GM19025 (cell line): ENCODE data around the gene SLC2A13.
"Not testable (repeated sequence)": the region's sequence is repeated elsewhere in the genome, so short reads cannot be mapped to it uniquely, and the experiment has no call there.

Experiments used
- ATAC-seq: cut with Tn5 transposase; IDR thresholded peaks from one replicate; pipeline ENCODE4 v1.9.1; 2021; ENCODE audit warnings: mild to moderate bottlenecking, low read depth, moderate library complexity; ENCODE audit not compliant: unreplicated experiment

The SLC2A13 gene

DNA sequence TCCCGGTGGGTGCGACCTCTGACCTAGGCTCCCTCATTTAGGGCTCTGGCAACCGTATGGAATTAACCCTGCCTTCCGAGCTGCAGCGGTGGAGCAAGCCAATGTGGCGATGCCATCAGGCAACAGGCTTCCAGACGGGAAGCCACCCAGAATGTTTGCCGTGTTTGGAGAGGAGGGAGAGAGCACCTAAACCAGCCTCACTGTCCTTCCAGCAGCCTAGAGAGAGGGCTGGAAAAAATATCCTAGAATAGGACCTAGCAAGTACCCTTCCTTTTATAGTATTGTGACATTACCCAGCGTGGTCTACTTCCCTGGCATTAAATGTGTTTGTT, 287 bp upstream of the SLC2A13 start:
- no peak for ATAC-seq

DNA sequence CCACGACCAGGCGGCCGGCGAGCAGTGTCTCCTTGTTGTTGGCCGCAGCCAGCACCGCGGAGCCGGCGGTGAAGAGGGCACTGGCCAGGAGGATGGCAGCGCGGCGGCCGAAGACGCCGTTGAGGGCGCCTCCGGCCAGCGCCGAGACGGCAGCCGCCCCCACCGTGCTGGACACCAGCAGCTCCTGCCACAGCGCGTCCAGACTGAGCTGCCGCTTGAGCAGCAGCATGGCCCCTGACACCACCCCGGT, 691 bp downstream of the SLC2A13 start:
- peak; percentile 35 for ATAC-seq

DNA sequence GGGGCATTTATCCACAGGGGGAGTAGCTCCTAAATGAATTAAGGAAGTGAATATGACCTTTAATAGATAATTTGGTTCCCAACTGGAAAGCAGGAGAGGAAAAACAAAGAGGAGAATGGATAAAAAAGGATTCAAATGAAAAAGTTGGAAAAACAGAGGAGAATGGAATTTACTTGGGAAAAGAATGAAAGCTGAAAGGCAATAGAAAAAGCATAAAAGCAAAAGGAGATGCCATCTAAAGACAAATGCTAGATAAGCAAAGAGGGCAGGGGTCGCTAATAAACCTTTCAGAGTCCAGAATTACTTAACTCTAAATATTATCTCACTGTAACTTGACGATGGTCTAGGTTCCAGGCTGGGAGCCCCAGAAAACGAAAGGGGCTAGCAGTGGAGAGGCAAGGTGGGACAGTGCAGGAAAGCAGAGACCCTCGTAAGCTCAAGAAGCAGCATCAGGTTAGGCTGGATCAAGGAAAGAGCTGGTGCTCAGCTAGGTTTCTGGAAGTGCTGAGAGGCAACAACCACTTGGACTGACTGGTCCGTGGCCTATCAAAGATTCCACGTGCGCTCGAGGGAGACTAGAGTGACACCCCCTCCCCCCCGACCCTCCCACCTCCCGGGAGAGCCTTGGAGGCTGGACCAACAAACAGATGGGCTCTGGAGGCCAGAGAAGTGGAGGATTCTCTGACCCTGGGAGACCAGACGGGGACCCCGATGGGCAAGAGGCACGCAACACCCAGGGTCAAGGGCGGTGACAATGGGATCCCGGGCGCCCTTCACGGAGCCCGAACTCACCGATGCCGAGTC, 1.2 kb downstream of the SLC2A13 start:
- no peak for ATAC-seq

DNA sequence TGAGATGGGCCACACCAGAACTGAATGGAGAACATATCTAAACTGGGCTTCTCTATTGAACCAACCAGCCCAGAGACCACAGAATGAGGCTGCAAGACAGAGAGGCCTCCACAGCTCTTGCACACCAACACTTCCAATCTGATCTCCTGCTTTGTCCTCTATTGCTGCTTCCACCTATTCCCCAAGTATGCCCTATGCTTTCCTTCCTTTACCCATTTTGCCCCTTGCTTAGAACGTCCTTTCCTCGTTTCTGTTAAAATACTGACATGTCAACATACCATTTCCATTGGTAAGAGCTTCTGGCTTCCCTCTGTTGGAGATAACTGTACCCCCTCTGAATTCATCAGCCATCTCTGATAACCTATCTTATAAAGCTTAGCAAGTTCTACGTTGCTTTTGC, 2.8 kb downstream of the SLC2A13 start:
- no peak for ATAC-seq

DNA sequence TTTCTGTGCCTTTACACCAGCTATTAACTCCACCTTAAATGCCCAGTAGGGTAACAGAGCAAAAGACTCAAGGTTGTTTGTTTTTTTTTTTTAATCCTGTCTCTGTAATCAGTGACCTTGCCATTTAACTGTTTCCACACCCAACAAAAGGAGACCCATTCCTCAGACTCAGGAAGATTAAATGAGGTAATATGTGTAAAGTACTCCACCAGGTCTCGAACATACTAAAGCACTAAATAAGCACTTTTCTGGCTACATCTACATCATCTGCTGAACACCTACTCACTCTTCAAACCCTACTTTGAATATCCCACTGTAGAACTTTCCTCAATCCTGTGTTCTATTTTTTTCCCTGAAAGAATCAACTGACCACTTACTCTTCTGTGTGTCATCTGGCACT, 4.1 kb downstream of the SLC2A13 start:
- ATAC-seq, result no peak

DNA sequence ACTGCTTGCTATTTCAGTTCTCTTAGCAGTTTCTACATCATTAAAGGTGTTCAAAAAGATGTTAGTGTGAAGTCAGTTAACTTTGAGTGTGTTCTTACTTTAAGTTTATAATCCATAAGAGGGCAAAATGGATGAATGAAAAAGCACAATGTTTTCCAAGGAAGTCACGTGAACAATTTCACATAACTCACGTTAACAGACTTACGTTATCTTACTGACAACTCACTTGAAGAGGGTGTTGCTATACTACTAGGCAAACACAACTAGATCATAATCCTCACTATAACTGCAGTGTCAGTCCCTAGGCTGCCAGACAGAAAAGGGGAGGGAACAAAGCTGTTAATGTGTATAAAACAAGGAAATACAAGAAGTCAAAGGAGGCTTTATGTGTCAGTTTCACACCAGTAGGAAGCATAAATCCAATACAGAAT, 6.4 kb downstream of the SLC2A13 start:
- no peak for ATAC-seq

DNA sequence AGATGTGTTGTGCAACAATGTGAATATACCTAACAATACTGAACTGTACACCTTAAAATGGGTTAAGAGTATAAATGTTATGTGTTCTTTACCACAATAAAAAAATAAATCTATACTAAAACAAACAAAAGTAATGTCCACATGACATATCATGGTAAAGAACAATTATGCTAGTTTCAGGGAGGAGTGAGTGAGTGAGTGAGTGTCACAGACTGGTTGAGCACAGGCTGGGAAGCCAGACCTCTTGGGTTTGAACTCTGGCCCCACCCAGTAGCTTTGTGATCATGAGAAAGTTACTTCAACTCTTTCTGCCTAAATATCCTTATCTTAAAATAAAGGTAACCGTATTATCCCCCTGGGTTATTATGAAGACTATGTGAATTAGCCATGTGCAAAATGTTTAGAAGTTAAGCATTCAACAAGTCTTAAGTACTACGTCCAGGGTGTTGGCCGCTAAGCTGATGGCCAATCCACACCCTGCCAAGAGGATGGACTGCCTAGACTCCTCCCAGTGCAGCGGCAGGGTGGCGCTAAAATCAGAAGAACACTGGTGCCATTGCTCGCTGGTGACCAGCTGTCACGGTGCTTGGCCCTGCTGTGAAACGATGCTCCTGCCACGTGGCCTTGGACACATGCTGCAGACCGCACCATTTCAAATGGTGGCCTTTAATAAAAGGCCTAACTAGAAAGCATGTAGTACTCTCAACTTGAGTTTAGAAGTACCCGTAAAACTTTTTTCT, 7.3 kb downstream of the SLC2A13 start:
- no peak for ATAC-seq

DNA sequence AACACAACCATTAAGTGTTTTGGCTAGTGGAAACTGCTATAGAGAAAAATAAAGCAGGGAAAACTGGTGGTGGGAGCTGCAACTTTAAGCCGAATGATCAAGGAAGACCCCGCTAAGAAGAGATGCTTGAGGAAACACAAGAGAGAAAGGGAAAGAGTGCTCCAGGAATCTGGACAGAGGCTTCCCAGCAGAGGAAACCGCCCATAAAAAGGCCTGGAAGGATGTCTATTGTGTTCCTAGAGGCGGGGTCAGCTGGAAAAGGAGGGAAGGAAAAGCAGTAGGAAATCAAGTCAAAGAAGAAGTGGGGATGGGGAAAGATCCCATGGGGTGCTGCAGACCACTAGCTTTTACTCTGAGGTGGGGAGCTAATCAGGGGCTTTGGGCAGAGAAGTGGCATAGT, 12.4 kb downstream of the SLC2A13 start:
- ATAC-seq, result no peak

DNA sequence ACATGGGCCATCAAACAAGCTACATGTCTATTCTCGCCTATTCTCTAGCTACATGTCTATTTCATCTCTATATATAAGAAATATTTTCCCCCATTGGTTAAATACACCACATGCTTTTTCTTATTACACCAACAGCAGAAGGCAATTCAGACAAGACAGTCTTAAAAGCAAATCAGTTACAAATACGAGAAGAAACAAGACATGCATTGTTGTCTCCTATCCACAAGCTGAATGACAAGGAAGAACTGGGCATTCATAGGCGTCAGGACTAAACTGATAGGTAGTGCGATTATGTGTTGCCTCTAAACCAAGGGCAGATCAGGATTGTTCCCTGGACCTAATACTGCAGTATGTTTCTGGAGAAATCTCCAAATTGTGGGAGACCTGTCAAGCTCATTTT, 19.4 kb downstream of the SLC2A13 start:
- ATAC-seq, result no peak

DNA sequence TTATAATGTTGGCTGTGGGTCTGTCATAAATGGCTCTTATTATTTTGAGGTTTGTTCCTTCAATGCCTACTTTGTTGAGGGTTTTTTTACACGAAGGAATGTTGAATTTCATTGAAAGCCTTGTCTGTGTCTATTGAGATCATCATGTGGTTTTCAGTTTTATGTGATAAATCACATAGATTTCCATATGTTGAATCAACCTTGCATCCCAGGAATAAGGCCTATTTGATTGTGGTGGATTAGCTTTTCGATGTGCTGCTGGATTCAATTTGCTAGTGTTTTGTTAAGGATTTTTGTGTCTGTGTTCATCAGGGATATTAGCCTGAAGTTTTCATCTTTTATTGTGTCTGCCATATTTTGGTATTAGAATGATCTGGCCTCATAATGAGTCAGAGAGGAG, 27.6 kb downstream of the SLC2A13 start:
- ATAC-seq, result no peak

DNA sequence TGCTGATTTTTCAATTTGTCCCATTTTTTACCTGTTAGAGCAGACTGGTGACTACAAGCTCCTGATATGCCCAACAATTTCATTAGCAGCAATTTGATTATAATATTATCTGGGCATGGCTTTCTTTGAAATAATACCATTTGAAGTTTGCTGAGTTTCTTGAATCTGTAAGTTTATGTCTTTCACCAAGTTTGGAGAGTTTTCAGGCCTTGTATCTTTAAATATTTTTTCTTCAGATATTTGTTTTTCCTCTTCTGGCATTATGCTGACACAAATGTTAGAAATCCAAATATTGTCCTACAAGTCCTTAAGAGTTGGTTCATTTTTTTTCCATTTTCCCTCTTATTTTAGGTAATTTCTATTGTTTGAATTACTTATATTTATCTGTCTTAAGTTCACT, 30.4 kb downstream of the SLC2A13 start:
- ATAC-seq, result no peak

DNA sequence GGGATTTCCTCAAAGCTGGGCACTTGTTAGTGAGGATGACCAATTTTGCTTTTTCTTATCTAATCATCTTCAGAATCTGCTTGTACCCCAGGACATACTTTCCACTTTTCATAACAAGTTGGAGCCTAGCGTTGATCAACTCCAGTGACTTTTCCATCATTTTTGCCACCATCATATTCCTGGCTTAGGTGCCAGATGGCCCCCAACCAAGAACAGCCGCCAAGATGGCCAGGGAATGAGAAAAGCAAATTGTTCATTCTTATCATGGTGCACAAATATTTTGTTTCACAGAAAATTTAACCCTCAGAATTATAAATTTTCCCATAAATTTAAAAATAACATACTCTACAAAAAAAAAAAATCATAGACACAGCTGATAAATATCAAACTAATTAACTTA, 37.5 kb downstream of the SLC2A13 start:
- no peak for ATAC-seq

DNA sequence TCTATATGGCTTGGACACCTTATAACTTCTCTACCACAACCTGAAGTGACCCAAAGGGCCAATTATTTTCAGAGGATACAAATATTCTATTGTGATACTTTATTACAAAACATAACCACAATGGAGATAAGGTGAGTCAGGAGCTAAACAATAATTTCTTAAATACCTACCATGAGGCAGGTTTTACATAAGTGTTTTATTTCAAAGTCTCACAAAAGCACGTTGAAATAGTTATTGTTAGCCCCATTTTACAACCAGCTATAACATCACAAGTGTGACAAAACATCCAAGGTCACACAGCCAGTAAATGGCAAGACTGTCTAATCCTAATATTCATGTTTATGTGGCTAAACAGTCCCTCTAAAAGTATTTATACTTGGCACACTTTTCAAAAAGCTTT, 40.2 kb downstream of the SLC2A13 start:
- ATAC-seq, result no peak

DNA sequence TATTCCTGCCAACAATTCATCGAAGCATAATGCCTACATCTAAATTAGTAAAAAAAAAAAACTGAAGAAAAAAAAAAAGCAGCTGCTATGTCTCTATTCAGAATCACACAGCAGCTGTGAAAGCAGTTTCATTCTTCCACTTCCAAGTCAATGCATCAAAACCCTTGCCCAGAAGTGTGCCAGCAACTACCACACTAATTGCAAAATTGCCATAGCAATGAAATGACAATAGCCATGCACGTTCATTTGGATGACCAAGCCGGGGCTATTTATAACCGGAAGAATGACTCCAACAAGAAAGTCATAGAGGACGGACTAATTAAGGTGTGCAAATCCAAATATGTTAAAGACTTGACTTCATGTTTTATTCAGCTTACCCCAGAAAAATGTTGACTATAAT, 42.5 kb downstream of the SLC2A13 start:
- ATAC-seq, result no peak

DNA sequence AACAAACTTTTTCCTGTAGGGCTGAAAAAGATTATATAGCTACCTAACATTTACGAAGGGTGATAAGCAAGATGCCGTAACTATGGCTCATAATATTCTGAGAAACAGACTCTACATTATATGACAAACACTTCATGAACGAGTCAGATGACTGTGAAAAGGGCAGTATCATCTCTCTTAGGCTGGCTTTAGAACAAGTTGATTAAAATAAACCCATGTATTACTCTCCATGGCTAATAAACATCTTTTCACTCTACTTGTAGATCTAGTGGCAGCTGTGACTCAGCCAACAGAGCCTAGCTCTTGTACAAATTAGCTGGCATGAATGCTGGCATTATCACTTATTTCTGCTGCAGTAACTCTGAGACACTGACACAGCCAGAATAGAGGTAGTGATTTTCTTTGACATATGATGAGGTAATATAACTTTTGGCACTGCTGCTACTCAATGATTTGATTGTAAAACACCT, 47.1 kb downstream of the SLC2A13 start:
- ATAC-seq, result no peak

DNA sequence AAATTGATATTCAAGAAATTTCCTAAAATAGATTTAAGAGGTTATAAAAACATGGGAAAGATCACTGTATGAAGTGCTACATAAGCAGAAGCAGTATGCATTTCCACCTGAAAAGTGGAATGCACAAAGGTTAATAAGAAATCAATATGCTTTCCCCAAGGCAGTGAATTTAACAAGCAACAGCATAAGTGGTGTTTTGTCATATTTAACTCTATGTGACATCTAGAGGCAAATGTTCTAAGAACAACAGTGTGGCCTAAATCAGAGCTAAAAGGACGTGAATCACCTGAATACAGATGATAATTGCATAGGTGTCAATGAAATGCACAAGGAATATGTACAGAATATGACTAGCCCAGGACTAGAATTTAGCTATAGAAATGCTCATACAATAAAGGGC, 49.5 kb downstream of the SLC2A13 start:
- ATAC-seq, result no peak

DNA sequence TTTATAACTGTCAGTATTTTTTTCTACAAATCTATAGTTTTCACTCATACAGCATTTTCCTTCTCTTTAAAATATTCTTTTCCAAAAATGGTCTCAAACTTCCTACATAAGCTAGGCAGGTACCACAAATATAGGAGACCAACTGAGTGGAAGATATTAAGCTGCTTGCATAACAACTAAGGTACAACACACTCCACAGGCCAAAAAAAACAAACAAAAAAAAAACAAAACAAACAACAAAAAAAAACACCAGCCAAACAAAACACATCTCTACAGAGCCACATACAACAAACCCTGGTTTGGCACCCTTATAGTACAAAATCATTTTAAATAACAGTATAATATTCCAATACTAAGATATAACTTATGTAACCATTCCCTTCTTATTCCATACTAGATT, 50.1 kb downstream of the SLC2A13 start:
- ATAC-seq, result no peak

DNA sequence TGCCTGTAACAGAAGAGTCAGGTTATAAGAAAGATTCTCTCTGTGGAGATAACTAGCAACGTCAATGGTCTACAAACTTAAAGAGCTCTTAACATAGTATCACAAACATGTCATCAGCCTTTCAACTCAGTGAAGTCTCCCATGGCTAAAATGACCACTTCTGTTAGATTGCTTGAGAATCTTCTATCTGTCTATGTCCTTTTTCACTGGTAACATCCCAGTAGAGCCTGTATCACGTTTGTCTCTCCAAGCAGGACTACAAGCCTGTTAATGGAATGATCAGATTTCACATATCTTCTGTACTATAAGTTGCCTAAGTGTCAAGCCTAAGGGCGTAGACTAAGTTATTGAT, 50.7 kb downstream of the SLC2A13 start:
- no peak for ATAC-seq

DNA sequence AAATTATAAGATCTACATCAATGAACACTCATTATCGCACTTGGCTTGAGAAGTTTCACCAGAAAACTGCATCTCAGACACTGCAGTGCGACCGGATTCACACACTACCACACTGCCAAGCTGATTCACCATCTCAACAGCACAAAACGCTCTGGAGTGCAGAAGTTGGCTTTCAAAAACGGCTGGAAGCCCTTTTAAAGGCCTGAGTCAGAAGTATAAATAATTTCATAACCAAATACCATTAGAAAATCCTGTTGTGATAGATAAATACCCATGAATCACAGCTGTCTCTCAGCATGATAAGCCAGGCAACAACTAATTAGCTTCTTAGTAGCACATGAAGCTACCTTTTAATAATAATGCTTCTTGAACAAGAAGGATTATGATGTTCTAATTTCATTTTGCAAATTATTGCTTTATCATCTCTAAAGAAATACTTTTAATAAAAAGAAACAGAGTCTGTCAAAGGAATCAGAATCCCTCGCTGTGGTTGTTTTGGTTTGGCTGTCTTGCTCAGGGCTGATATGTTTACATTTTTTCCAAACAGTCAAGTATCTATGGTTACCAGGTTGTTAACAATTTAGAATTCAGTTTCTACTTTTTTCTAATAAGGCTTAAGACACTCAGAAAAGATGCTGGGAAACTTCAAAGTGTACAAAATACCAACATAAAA, 51.2 kb downstream of the SLC2A13 start:
- no peak for ATAC-seq

DNA sequence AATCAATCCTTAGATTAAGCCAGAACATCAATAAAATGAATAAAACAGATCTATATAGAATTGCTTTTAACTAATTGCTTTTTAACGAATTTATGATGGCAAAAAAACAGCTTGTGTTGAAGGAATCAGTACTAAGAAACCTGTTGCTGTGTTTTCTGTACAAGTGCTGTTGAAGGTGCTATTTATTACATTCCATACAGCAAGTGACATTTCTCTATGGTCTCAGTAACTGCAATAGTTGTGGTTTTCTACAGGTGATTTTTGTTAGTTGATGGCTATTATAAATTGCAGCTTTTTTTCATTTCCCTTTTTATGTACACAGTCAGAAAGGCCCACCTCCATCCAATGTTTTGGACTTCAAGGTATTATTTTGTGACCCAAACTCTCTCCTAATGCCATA, 56.6 kb downstream of the SLC2A13 start:
- ATAC-seq, result no peak

DNA sequence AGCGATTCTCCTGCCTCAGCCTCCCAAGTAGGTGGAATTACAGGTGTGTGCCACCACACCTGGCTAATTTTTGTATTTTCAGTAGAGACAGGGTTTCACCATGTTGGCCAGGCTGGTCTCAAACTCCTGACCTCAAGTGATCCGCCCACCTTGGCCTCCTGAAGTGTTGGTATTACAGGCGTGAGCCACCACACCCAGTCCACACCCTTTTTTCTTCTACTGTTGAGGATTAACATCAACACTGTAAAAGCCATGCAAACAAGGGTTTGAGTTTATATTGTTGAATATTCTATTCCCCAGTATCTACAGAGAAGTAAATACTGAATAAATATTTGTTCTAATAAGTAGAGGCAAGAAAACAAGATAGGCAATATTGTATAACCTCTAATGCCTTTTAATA, 58.9 kb downstream of the SLC2A13 start:
- not testable (repeated sequence) for ATAC-seq

DNA sequence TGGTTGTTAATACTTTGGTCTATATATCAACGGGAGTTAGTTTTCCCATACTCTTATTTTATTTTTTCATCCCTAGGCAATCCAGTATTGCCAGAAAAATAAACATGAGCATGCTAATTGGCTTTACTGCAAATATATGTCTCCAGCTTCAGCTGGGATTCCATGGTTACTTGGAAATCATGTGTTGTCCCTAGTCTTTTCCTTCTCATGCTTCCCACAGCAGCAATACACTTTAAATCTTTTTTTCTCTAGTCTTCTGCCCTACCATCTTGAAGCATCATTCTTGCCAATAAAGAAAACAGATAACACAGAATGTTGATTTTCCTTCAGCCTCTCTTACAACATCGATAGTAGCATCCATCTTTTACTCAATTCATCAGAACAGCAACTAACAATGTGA, 60.2 kb downstream of the SLC2A13 start:
- ATAC-seq, result no peak
